ENCODE results near the gene ARHGEF9.
A peak's percentile ranks its signal among the peaks of the same experiment; 100 is the strongest.
"Not testable (repeated sequence)": the region's sequence is repeated elsewhere in the genome, so short reads cannot be mapped to it uniquely, and the experiment has no call there.

ARHGEF9 gene

GRCh38 chrX:63784902-63785707 is at the start of gene ARHGEF9:
TSS of gene ARHGEF9 (minus strand) at chrX:63785214. CDS start at chrX:63785145, 69 bp downstream.
- DNase-seq, result peak; percentile 11

DNA sequence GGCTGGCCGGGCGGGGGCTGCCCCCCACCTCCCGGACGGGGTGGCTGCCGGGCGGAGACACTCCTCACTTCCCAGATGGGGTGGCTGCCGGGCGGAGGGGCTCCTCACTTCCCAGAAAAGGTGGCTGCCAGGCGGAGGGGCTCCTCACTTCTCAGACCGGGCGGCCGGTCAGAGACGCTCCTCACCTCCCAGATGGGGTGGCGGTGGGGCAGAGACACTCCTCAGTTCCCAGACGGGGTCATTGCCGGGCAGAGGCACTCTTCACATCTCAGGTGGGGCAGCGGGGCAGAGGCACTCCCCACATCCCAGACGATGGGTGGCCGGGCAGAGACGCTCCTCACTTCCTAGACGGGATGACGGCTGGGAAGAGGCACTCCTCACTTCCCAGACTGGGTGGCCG is 40.4 kb upstream of the ARHGEF9 start:
- not testable (repeated sequence) for DNase-seq

GRCh38 chrX:63818156-63818555 is 33.1 kb upstream of the ARHGEF9 start:
- no peak for DNase-seq

- no peak for DNase-seq
These were observed 32.7 kb upstream of the ARHGEF9 start for GRCh38 chrX:63817696-63818095.

GRCh38 chrX:63812823-63813222 is 27.8 kb upstream of the ARHGEF9 start:
- no peak for DNase-seq

DNA sequence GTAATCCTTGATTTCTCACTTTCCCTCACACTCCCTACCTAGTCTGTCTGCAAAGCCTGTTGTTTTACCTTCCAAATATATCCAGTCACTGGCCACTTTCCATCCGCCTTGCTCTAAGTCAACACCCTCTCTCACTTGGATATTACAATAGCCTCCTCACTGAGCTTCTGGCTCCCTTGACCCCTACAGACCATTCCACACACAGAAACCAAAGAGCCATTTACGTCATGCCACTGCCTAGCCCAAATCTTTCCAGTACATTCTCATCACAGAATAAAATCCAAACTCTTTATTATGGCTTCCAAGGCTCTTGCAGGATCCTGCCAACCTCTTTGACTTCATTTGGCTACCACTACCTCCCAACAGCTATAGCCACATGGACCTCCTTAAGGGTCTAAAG is 25.7 kb upstream of the ARHGEF9 start:
- no peak for DNase-seq

GRCh38 chrX:63809173-63809572 is 24.2 kb upstream of the ARHGEF9 start:
- DNase-seq, result no peak

DNA sequence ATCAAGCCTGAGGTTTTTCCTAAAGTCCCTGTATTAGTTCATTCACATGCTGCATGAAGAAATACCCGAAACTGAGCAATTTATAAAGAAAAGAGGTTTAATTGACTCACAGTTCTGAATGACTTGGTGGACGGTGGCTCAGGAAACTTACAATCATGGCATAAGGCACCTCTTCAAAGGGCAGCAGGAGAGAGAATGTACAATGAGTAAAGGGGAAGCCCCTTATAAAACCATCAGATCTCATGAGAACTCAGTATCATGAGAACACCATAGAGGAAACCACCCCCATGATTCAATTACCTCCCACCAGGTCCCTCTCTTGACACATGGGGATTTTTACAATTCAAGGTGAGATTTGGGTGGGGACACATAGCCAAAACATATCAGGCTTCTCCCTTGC is 10.4 kb upstream of the ARHGEF9 start:
- DNase-seq, result not testable (repeated sequence)

DNA sequence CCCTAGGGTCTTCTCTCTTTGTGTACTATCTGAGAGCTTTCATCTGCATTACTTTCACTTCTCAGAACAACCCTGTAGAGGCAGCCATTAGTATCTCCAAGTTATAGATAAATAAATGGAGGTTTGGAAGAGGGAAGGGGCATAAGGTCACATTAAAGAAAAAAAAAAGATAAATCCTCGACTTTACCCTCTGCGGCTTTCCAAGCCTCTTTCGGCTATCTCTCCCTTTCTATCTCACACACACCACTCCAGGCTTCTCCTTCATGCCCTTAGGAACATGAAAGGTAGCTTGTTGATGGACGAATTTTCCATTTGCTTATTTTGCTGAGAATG is 660 bp upstream of the ARHGEF9 start:
- no peak for DNase-seq

DNA sequence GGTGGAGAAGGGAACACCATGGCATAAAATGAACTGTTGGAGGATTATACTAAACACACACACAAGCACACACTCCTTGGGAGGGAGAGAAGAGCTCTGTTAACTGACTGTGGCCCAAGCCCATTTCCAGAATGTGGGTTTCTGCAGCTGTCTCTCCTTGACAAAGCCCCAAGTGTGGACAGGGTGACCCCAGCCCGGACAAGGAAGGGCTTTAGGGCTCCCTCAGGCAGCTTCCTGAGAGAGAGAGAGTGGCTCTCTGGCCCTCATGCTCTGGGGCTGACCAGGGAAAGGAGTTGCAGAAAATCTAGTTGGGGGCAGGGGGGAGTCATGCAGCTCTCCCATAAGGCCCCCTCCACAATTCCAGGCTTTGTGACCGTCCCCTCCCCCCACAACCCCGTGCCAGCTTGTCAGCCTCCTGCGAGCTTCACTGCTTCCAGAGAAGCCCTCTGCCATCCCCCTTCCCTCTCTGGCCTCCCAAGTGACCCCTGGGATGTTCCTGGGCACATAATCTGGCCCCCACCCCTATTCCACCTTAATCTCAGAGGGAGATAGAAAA is 590 bp downstream of the ARHGEF9 start:
- DNase-seq, result no peak

DNA sequence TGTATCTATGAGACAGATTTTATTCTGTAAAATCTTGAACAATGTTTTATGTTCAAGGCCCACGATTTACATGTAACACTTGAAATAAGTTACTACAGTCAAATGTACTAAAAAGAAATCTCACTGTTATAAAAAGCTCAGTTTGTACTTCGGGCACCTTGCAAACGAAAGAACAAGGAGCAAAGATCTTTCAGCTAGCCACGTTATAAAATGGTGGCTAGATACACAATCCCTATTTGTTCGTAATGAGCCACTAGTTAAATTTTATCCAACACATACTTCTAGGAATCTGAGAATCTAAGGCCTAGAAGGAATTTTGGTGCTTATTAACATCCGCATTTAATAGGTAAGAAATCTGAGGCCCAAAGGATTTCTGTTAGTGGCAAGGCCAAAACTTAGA is 2.5 kb downstream of the ARHGEF9 start:
- no peak for DNase-seq

- no peak for DNase-seq
These were observed 16.3 kb downstream of the ARHGEF9 start for GRCh38 chrX:63768760-63769159.

DNA sequence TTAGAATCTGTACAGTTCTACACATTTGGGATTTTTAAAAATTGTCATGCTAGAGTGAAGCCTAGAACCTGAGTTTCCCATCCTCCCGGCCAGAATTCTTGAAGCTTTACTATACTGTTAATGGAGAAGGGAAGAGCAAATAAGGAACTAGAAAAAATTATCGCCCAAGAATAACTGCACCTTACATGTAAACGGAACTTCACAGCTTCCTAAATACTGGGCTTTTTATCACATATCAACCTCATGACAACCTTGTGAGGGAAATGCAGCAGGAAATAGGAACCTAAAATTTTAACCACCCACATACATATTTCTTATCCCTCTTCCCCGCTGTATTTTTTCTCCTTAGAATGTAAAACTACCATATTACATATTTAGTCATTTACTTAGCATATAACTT is 19.3 kb downstream of the ARHGEF9 start:
- DNase-seq, result no peak

DNA sequence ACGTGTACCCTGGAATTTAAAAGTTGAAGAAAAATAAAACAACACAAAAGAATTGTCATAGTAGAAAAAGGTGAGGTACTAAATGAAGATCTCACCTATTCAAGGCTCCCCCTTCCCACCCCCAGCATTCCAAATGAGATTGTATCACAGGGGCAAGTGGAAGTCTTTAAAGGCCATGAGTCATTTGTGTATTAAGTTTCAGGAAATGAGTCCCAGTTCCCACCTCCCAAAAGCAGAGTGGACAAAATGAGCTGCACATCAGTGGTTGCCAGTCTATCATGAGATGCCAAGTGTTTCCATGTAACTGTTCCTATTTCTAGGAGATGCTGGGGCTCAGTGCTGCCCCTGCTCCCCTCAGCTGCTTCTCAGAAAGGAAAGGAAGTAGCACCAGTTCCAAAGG is 20.1 kb downstream of the ARHGEF9 start:
- no peak for DNase-seq

DNA sequence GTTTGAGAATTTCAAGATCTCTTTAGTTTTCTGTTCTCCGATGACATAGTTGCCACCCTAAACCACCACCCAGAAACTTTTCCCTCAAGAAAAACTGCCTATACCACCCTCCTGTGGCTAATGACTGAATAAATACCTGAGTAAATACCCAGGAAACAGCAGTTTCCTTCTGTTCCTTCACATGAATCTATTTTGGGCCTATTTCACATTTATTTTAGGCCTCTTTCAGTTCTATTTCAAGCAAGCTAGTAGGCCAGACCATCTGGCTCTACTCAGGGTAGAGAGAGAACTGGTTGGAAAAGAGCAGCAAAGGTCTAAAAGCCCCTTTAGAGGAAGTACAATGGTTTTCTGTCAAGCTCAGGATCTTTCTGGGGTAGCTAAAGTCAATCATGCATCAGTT is 23.4 kb downstream of the ARHGEF9 start:
- no peak for DNase-seq

- DNase-seq, result no peak
These were observed 27.0 kb downstream of the ARHGEF9 start for GRCh38 chrX:63758011-63758410.

DNA sequence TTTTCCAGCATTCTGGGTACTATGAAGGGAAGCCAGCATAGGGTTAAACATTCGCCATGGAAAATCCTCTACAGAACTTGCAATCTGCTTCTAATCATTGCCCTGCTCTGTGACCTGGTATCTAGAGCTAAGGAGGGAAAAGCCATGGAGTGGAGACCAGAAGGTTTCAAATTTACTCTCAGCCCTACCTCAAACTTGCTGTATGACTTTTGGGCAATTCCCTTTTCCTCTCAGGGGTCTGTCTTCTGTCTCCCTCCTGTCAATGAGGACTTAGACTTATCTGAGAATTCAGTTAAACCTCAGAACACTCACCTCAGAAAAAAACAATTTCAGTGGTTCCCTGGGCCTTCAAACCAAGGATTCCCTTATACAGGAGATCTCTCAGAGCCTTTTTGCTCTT is 29.1 kb downstream of the ARHGEF9 start:
- no peak for DNase-seq

DNA sequence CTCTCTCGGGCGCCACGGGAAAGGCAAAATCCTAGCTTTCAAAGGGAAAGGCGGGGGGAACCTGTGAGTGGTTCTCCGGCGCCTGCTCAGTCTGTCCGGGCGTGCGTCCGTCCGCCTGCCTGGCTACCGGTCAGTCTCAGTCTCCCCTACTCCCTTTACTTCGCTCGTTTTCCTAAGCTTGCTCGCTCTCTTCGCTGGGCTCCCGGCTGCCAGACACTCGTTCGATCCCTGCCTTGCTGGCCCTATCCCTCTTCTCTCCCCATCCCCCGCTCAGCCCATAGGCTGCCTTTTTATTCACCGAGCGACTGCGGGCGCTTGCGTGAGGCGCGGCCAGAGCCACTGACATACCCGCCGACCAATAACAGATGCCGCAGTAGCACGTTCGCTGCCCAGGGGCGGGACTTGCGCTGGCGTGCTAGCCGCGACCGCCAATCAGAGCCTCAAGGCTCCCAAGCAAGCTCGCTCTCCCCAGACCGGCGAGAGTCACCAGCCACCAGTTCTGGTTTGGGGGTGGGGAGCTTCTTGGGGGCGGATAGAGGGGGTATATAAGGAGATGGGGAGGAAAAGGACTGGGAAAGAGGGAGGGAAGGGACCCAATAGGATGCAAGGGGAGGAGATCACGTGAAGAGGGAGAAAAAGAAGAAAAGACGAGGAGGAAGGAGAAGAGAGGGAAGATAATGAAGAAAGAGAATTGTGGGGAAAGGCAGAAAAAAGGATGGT is 30.0 kb downstream of the ARHGEF9 start:
- peak; percentile 90 for DNase-seq

GRCh38 chrX:63754136-63754859 is 30.7 kb downstream of the ARHGEF9 start:
- no peak for DNase-seq

- DNase-seq, result no peak
These were observed 33.5 kb downstream of the ARHGEF9 start for GRCh38 chrX:63751481-63751880.

GRCh38 chrX:63750811-63751210 is 34.2 kb downstream of the ARHGEF9 start:
- DNase-seq, result no peak

DNA sequence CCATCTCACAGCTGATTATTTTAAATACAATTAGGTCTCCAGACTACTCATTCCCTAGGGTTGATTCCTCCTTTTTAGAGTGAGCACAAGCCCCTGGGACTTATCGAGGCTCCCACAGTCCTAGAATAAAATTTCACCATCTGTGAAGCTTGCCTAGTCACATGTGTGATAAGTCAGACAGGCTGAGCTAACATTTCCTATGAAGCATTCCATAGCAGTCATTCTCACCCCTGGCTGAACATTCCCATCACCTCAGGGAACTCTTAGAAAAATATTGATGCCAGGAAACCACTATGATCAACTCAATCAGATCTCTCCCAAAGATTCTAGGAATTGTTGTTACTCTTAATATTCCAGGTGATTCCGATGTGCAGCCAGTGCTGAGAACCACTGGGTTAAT is 37.7 kb downstream of the ARHGEF9 start:
- DNase-seq, result no peak

GRCh38 chrX:63746715-63747114 is 38.3 kb downstream of the ARHGEF9 start:
- DNase-seq, result no peak

GRCh38 chrX:63746278-63746677 is 38.7 kb downstream of the ARHGEF9 start:
- DNase-seq, result no peak
